HCT116 (cell line): ENCODE measurements around the gene AVPR1B.

ENCODE experiments used
- POLR2A ChIP-seq: IDR thresholded peaks from 2 replicates; pipeline ENCODE4 v1.7.0; 2011; ENCODE audit warnings: borderline replicate concordance; ENCODE audit not compliant: insufficient read depth, insufficient read length; ENCODE audit errors: extremely low read depth
- POLR2AphosphoS5 ChIP-seq: IDR thresholded peaks from 2 replicates; pipeline ENCODE4 v1.6.1; 2011; ENCODE audit warnings: mild to moderate bottlenecking, low read depth, low read length, moderate library complexity
- TF ChIP-seq, protein P1 (sequence below), 3 experiments: fragments of 200-600 bp in 1 of 3; sonication (generic) in 1 of 3; IDR thresholded peaks in 2 of 3; conservative IDR thresholded peaks in 1 of 3; 2 replicates each; pipeline ENCODE4 v1.5.1; 2012 to 2017; ENCODE audit warnings: low read depth in 2 of 3, low read length in 2 of 3, antibody characterized with exemption in 1 of 3, borderline replicate concordance in 1 of 3, control low read depth in 1 of 3, mild to moderate bottlenecking in 1 of 3, mixed read lengths in 1 of 3, mixed run types in 1 of 3, moderate library complexity in 1 of 3; ENCODE audit not compliant: insufficient read depth in 1 of 3

- no peak for TF ChIP-seq POLR2A
- TF ChIP-seq POLR2AphosphoS5, result no peak
- TF ChIP-seq, protein P1, sequence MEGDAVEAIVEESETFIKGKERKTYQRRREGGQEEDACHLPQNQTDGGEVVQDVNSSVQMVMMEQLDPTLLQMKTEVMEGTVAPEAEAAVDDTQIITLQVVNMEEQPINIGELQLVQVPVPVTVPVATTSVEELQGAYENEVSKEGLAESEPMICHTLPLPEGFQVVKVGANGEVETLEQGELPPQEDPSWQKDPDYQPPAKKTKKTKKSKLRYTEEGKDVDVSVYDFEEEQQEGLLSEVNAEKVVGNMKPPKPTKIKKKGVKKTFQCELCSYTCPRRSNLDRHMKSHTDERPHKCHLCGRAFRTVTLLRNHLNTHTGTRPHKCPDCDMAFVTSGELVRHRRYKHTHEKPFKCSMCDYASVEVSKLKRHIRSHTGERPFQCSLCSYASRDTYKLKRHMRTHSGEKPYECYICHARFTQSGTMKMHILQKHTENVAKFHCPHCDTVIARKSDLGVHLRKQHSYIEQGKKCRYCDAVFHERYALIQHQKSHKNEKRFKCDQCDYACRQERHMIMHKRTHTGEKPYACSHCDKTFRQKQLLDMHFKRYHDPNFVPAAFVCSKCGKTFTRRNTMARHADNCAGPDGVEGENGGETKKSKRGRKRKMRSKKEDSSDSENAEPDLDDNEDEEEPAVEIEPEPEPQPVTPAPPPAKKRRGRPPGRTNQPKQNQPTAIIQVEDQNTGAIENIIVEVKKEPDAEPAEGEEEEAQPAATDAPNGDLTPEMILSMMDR (IDR thresholded peaks at IDR 0.05 in 2 of 3, conservative IDR thresholded peaks at IDR 0.05 in 1 of 3; ENCODE audit: borderline replicate concordance in 1 of 3, insufficient read depth in 1 of 3, low read depth in 2 of 3, low read length in 2 of 3), result no peak
These were observed 27.8 kb downstream of the AVPR1B start for GRCh38 chr1:206089341-206089740.
